GM18526 (cell line): Measurements from ENCODE around the gene PDSS1.

Experiments
- POLR2A ChIP-seq: IDR thresholded peaks from 3 replicates; pipeline ENCODE4 v1.6.1; 2011; ENCODE audit not compliant: insufficient read length; ENCODE audit errors: extremely low read depth

PDSS1 gene

GRCh38 chr10:26697163-26697921 lies at the start of gene PDSS1:
Gene PDSS1 (plus strand): TSS chr10:26697701. CDS start chr10:26697712, 11 bp downstream.
- TF ChIP-seq POLR2A = peak; percentile 80

- TF ChIP-seq POLR2A = no peak
These were observed 47.1 kb upstream of the PDSS1 start for GRCh38 chr10:26650406-26650805.

GRCh38 chr10:26653004-26653403 lies 44.5 kb upstream of the PDSS1 start:
- TF ChIP-seq POLR2A = no peak

GRCh38 chr10:26655746-26656145 lies 41.8 kb upstream of the PDSS1 start:
- no peak for TF ChIP-seq POLR2A

GRCh38 chr10:26662864-26663263 lies 34.6 kb upstream of the PDSS1 start:
- no peak for TF ChIP-seq POLR2A

- no peak for TF ChIP-seq POLR2A
These were observed 32.1 kb upstream of the PDSS1 start for GRCh38 chr10:26665080-26666048.

- TF ChIP-seq POLR2A = no peak
These were observed 21.6 kb upstream of the PDSS1 start for GRCh38 chr10:26675873-26676257.

- TF ChIP-seq POLR2A = no peak
These were observed 17.9 kb upstream of the PDSS1 start for GRCh38 chr10:26679588-26679987.

- no peak for TF ChIP-seq POLR2A
These were observed 16.4 kb upstream of the PDSS1 start for GRCh38 chr10:26681076-26681475.

GRCh38 chr10:26682931-26683330 lies 14.6 kb upstream of the PDSS1 start:
- TF ChIP-seq POLR2A = no peak

- TF ChIP-seq POLR2A = no peak
These were observed 12.1 kb upstream of the PDSS1 start for GRCh38 chr10:26685441-26685840.

- no peak for TF ChIP-seq POLR2A
These were observed 8.1 kb upstream of the PDSS1 start for GRCh38 chr10:26689399-26689798.

- no peak for TF ChIP-seq POLR2A
These were observed 6.6 kb upstream of the PDSS1 start for GRCh38 chr10:26690731-26691475.

GRCh38 chr10:26696786-26697162 lies 727 bp upstream of the PDSS1 start:
- TF ChIP-seq POLR2A = no peak

GRCh38 chr10:26697922-26698608 lies 564 bp downstream of the PDSS1 start:
- no peak for TF ChIP-seq POLR2A
